SU-DHL-6 (cell line): ENCODE results near the gene AHRR.

ENCODE experiments used
- EZH2phosphoT487 ChIP-seq: fragments of 200-600 bp; sonication (generic), shearing (Covaris generic); conservative IDR thresholded peaks from 2 replicates; pipeline ENCODE4 v1.6.1; 2018; ENCODE audit warnings: mild to moderate bottlenecking, antibody characterized with exemption, low read length, moderate library complexity, mixed read lengths
- TF ChIP-seq, protein P1 (sequence below): fragments of 200-600 bp; sonication (generic); IDR thresholded peaks from one replicate; pipeline ENCODE4 v1.5.1; 2017; ENCODE audit warnings: antibody characterized with exemption, mild to moderate bottlenecking, low read length, moderate library complexity; ENCODE audit not compliant: insufficient read depth, poor library complexity, severe bottlenecking

DNA sequence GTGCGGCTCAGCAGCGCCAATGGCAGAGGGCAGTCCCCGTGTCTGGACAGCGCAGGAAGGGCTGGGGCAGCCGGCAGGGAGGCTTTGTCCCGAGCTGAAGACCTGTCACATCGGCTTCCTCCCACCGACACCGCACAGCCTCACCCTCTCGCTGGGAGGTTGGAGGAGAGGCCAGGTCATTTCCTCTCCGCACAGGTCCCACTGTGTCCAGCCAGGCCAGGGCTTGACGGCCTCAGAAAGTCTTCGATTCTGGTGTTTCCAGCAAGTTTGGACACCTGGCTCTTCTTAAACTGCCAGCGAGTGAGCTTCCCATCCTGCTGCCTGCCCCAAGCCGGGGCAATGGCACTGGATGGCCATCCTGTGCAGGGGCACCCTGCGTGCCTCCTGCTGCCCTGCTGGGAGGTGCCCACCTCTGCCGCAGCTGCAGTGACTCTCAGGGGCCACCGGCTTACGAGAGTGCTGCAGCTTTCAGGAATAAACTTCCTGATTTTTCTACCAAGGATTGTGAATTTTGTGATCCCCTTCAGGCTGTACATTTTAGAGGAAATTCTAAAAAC is 33.9 kb downstream of the AHRR start:
- TF ChIP-seq, protein P1, sequence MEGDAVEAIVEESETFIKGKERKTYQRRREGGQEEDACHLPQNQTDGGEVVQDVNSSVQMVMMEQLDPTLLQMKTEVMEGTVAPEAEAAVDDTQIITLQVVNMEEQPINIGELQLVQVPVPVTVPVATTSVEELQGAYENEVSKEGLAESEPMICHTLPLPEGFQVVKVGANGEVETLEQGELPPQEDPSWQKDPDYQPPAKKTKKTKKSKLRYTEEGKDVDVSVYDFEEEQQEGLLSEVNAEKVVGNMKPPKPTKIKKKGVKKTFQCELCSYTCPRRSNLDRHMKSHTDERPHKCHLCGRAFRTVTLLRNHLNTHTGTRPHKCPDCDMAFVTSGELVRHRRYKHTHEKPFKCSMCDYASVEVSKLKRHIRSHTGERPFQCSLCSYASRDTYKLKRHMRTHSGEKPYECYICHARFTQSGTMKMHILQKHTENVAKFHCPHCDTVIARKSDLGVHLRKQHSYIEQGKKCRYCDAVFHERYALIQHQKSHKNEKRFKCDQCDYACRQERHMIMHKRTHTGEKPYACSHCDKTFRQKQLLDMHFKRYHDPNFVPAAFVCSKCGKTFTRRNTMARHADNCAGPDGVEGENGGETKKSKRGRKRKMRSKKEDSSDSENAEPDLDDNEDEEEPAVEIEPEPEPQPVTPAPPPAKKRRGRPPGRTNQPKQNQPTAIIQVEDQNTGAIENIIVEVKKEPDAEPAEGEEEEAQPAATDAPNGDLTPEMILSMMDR, result no peak
- TF ChIP-seq EZH2phosphoT487, result no peak
